Activated CD4-positive, alpha-beta memory T cell treated with anti-CD3 and anti-CD28 coated beads, Interleukin-2, amount 10 ng/mL, durations not matched to agents 7 days and 5 days (primary cell): ENCODE measurements around the gene ITSN1. TPM values are rescaled to one million over a fixed set of nuclear protein-coding genes. Genes with fewer than 3 reads are reported as not detected.

Source experiments
- CTCF ChIA-PET: fragments of 350-600 bp; sonication (Branson Sonifier 250); formaldehyde crosslinking; loops from one replicate; lab custom pipeline; 2021; ENCODE audit warnings: antibody characterized with exemption, inconsistent platforms; lab: Charles Lee
- POLR2A ChIA-PET: fragments of 350-600 bp; sonication (Branson Sonifier 250); formaldehyde crosslinking; loops from one replicate; lab custom pipeline; 2021; ENCODE audit warnings: antibody characterized with exemption; lab: Charles Lee
- DNase-seq: peaks from one replicate; pipeline ENCODE4 v3.0.0-alpha.2; 2020
- H3K27ac Mint-ChIP-seq: one replicate; pipeline ENCODE4 v1.8.0; 2021; ENCODE audit warnings: mild to moderate bottlenecking, mixed read lengths
- H3K27me3 Mint-ChIP-seq: one replicate; pipeline ENCODE4 v1.8.0; 2021; ENCODE audit warnings: mixed read lengths
- H3K36me3 Mint-ChIP-seq: one replicate; pipeline ENCODE4 v1.8.0; 2021; ENCODE audit warnings: low read depth, mixed read lengths
- H3K4me1 Mint-ChIP-seq: one replicate; pipeline ENCODE4 v1.8.0; 2021; ENCODE audit warnings: mixed read lengths
- H3K4me3 Mint-ChIP-seq: one replicate; pipeline ENCODE4 v1.8.0; 2021; ENCODE audit warnings: mild to moderate bottlenecking, mixed read lengths
- H3K9me3 Mint-ChIP-seq: one replicate; pipeline ENCODE4 v1.8.0; 2021; ENCODE audit warnings: mixed read lengths
- total RNA-seq, 2 experiments: library from RNA; stranded (reverse); gene quantifications; one replicate each; pipeline ENCODE4 v1.2.3, GENCODE V29; 2021

The ITSN1 gene
- total RNA-seq, 2 experiments from 2014 or later = 2.7 to 4.0 TPM

- no peak overlapping the region for H3K27ac Mint-ChIP-seq
- no peaks in the 10 kb centered on the region for H3K36me3 Mint-ChIP-seq
- no peak for DNase-seq
- H3K27me3 Mint-ChIP-seq = no peaks in the 10 kb centered on the region
- H3K4me3 Mint-ChIP-seq = no peak overlapping the region
- ChIA-PET POLR2A (no interaction called here), CTCF (no interaction called here)
- H3K4me1 Mint-ChIP-seq = no peaks in the 10 kb centered on the region
- H3K9me3 Mint-ChIP-seq = no peaks in the 10 kb centered on the region
These were observed 197.5 kb downstream of the ITSN1 start for GRCh38 chr21:33839806-33840205.

GRCh38 chr21:33840771-33841170, 198.5 kb downstream of the ITSN1 start:
- POLR2A ChIA-PET = no interaction called here
- no peaks in the 10 kb centered on the region for H3K4me1 Mint-ChIP-seq
- no peak overlapping the region for H3K4me3 Mint-ChIP-seq
- no peaks in the 10 kb centered on the region for H3K36me3 Mint-ChIP-seq
- CTCF ChIA-PET = no interaction called here
- DNase-seq = no peak
- H3K9me3 Mint-ChIP-seq = no peaks in the 10 kb centered on the region
- no peaks in the 10 kb centered on the region for H3K27me3 Mint-ChIP-seq
- no peak overlapping the region for H3K27ac Mint-ChIP-seq

- no peak overlapping the region for H3K27ac Mint-ChIP-seq
- no peak for DNase-seq
- CTCF ChIA-PET = no interaction called here
- POLR2A ChIA-PET = no interaction called here
- no peaks in the 10 kb centered on the region for H3K36me3 Mint-ChIP-seq
- H3K9me3 Mint-ChIP-seq = no peaks in the 10 kb centered on the region
- H3K4me3 Mint-ChIP-seq = no peak overlapping the region
- no peaks in the 10 kb centered on the region for H3K27me3 Mint-ChIP-seq
- no peaks in the 10 kb centered on the region for H3K4me1 Mint-ChIP-seq
These were observed 199.3 kb downstream of the ITSN1 start for GRCh38 chr21:33841561-33841960.

- H3K4me1 Mint-ChIP-seq = no peaks in the 10 kb centered on the region
- H3K36me3 Mint-ChIP-seq = no peaks in the 10 kb centered on the region
- no peak for DNase-seq
- no peaks in the 10 kb centered on the region for H3K9me3 Mint-ChIP-seq
- POLR2A ChIA-PET = no interaction called here
- no peak overlapping the region for H3K4me3 Mint-ChIP-seq
- H3K27me3 Mint-ChIP-seq = no peaks in the 10 kb centered on the region
- no peak overlapping the region for H3K27ac Mint-ChIP-seq
- CTCF ChIA-PET = no interaction called here
These were observed 200.9 kb downstream of the ITSN1 start for GRCh38 chr21:33843216-33843615.

- H3K4me1 Mint-ChIP-seq = no peaks in the 10 kb centered on the region
- H3K9me3 Mint-ChIP-seq = no peaks in the 10 kb centered on the region
- ChIA-PET POLR2A (no interaction called here), CTCF (no interaction called here)
- H3K27ac Mint-ChIP-seq = no peak overlapping the region
- H3K4me3 Mint-ChIP-seq = no peak overlapping the region
- DNase-seq = no peak
- H3K36me3 Mint-ChIP-seq = no peaks in the 10 kb centered on the region
- H3K27me3 Mint-ChIP-seq = no peaks in the 10 kb centered on the region
These were observed 202.0 kb downstream of the ITSN1 start for GRCh38 chr21:33844104-33844889.

GRCh38 chr21:33844890-33845205, 202.5 kb downstream of the ITSN1 start:
- DNase-seq = no peak
- no peaks in the 10 kb centered on the region for H3K36me3 Mint-ChIP-seq
- H3K27me3 Mint-ChIP-seq = no peaks in the 10 kb centered on the region
- CTCF ChIA-PET = no interaction called here
- H3K4me1 Mint-ChIP-seq = no peaks in the 10 kb centered on the region
- POLR2A ChIA-PET = no interaction called here
- no peak overlapping the region for H3K27ac Mint-ChIP-seq
- H3K9me3 Mint-ChIP-seq = no peaks in the 10 kb centered on the region
- H3K4me3 Mint-ChIP-seq = no peak overlapping the region

- CTCF ChIA-PET = no interaction called here
- H3K4me1 Mint-ChIP-seq = no peaks in the 10 kb centered on the region
- no peaks in the 10 kb centered on the region for H3K36me3 Mint-ChIP-seq
- POLR2A ChIA-PET = no interaction called here
- H3K4me3 Mint-ChIP-seq = no peak overlapping the region
- no peak for DNase-seq
- no peak overlapping the region for H3K27ac Mint-ChIP-seq
- H3K27me3 Mint-ChIP-seq = peaks cover 3% of the 10 kb centered on the region
- no peaks in the 10 kb centered on the region for H3K9me3 Mint-ChIP-seq
These were observed 203.8 kb downstream of the ITSN1 start for GRCh38 chr21:33846141-33846540.

- Mint-ChIP-seq H3K4me1 (no peaks in the 10 kb centered on the region), H3K4me3 (no peak overlapping the region), H3K36me3 (no peaks in the 10 kb centered on the region), H3K9me3 (no peaks in the 10 kb centered on the region), H3K27me3 (peaks cover 3% of the 10 kb centered on the region), H3K27ac (no peak overlapping the region)
- DNase-seq = no peak
- CTCF ChIA-PET = no interaction called here
- POLR2A ChIA-PET = no interaction called here
These were observed 205.4 kb downstream of the ITSN1 start for GRCh38 chr21:33847588-33848248.

GRCh38 chr21:33848249-33848953, 206.1 kb downstream of the ITSN1 start:
- Mint-ChIP-seq H3K4me1 (no peaks in the 10 kb centered on the region), H3K27ac (no peak overlapping the region), H3K4me3 (no peak overlapping the region), H3K9me3 (no peaks in the 10 kb centered on the region), H3K36me3 (no peaks in the 10 kb centered on the region), H3K27me3 (peaks cover 3% of the 10 kb centered on the region)
- CTCF ChIA-PET = interaction anchor here (1.5 kb wide), 1 partner anchor 499 kb away, joined by 4 read pairs; no protein-coding TSS in a partner anchor
- no peak for DNase-seq
- POLR2A ChIA-PET = no interaction called here

- ChIA-PET POLR2A (no interaction called here), CTCF (interaction anchor here (0.5 to 1.5 kb wide), 3 partner anchors 87 to 498 kb away, joined by 4 to 5 read pairs (median 4); no protein-coding TSS in a partner anchor)
- no peaks in the 10 kb centered on the region for H3K9me3 Mint-ChIP-seq
- H3K27me3 Mint-ChIP-seq = peaks cover 3% of the 10 kb centered on the region
- no peak overlapping the region for H3K4me3 Mint-ChIP-seq
- no peaks in the 10 kb centered on the region for H3K4me1 Mint-ChIP-seq
- no peak for DNase-seq
- no peak overlapping the region for H3K27ac Mint-ChIP-seq
- H3K36me3 Mint-ChIP-seq = no peaks in the 10 kb centered on the region
These were observed 207.5 kb downstream of the ITSN1 start for GRCh38 chr21:33849834-33850233.

- Mint-ChIP-seq H3K9me3 (no peaks in the 10 kb centered on the region), H3K36me3 (no peaks in the 10 kb centered on the region), H3K4me3 (no peak overlapping the region), H3K27me3 (peaks cover 4% of the 10 kb centered on the region), H3K4me1 (no peaks in the 10 kb centered on the region), H3K27ac (no peak overlapping the region)
- no peak for DNase-seq
- POLR2A ChIA-PET = no interaction called here
- CTCF ChIA-PET = interaction anchor here (1.5 kb wide), 1 partner anchor 497 kb away, joined by 4 read pairs; no protein-coding TSS in a partner anchor
These were observed 208.1 kb downstream of the ITSN1 start for GRCh38 chr21:33850401-33850800.

- H3K27me3 Mint-ChIP-seq = peaks cover 4% of the 10 kb centered on the region
- DNase-seq = no peak
These were observed 208.7 kb downstream of the ITSN1 start for GRCh38 chr21:33850985-33851384.

GRCh38 chr21:33852485-33852884, 210.2 kb downstream of the ITSN1 start:
- no peaks in the 10 kb centered on the region for H3K36me3 Mint-ChIP-seq
- DNase-seq = no peak
- no peak overlapping the region for H3K27ac Mint-ChIP-seq
- no peaks in the 10 kb centered on the region for H3K4me1 Mint-ChIP-seq
- ChIA-PET CTCF (no interaction called here), POLR2A (no interaction called here)
- no peaks in the 10 kb centered on the region for H3K9me3 Mint-ChIP-seq
- peaks cover 4% of the 10 kb centered on the region for H3K27me3 Mint-ChIP-seq
- H3K4me3 Mint-ChIP-seq = no peak overlapping the region

More at GRCh38 chr21:33850985-33851384, 208.7 kb downstream of the ITSN1 start:
- POLR2A ChIA-PET = no interaction called here
- Mint-ChIP-seq H3K9me3 (no peaks in the 10 kb centered on the region), H3K36me3 (no peaks in the 10 kb centered on the region), H3K4me1 (no peaks in the 10 kb centered on the region), H3K27ac (no peak overlapping the region), H3K4me3 (no peak overlapping the region)
- CTCF ChIA-PET = no interaction called here
